ENCODE results near the gene OR6J1. TPM values are rescaled to one million over a fixed set of nuclear protein-coding genes. Genes with fewer than 3 reads are reported as not detected.

OR6J1 gene
- total RNA-seq, 2 experiments from 2014 or later: not detected

GRCh38 chr14:22613106-22613695, 31.0 kb downstream of the OR6J1 start:
- DNase-seq (no peak), ATAC-seq (ENCODE audit: low read depth) (no peak)
- peak overlapping the region; percentile 3 for H3K27ac Mint-ChIP-seq
- H3K36me3 Mint-ChIP-seq: peaks cover 12% of the 10 kb centered on the region
- no peak overlapping the region for H3K4me3 Mint-ChIP-seq
- no peaks in the 10 kb centered on the region for H3K4me1 Mint-ChIP-seq
- H3K27me3 Mint-ChIP-seq: peaks cover under 1% of the 10 kb centered on the region
- POLR2A ChIA-PET: no interaction called here
- no peaks in the 10 kb centered on the region for H3K9me3 Mint-ChIP-seq

GRCh38 chr14:22610931-22611330, 33.2 kb downstream of the OR6J1 start:
- POLR2A ChIA-PET: no interaction called here
- H3K27ac Mint-ChIP-seq: peak overlapping the region; percentile 53
- no peaks in the 10 kb centered on the region for H3K27me3 Mint-ChIP-seq
- H3K36me3 Mint-ChIP-seq: peaks cover 11% of the 10 kb centered on the region
- no peaks in the 10 kb centered on the region for H3K4me1 Mint-ChIP-seq
- DNase-seq (no peak), ATAC-seq (ENCODE audit: low read depth) (no peak)
- no peak overlapping the region for H3K4me3 Mint-ChIP-seq
- H3K9me3 Mint-ChIP-seq: no peaks in the 10 kb centered on the region

GRCh38 chr14:22607291-22607690, 36.9 kb downstream of the OR6J1 start:
- ATAC-seq (ENCODE audit: low read depth): no peak
- H3K4me3 Mint-ChIP-seq: no peak overlapping the region
- H3K27ac Mint-ChIP-seq: no peak overlapping the region
- DNase-seq: no peak
- H3K36me3 Mint-ChIP-seq: peaks cover 24% of the 10 kb centered on the region
- no peaks in the 10 kb centered on the region for H3K9me3 Mint-ChIP-seq
- H3K27me3 Mint-ChIP-seq: no peaks in the 10 kb centered on the region
- POLR2A ChIA-PET: no interaction called here
- H3K4me1 Mint-ChIP-seq: peaks cover 1% of the 10 kb centered on the region

GRCh38 chr14:22606380-22606779, 37.8 kb downstream of the OR6J1 start:
- Mint-ChIP-seq H3K36me3 (peaks cover 29% of the 10 kb centered on the region), H3K4me3 (no peak overlapping the region), H3K27ac (no peak overlapping the region), H3K4me1 (peaks cover 10% of the 10 kb centered on the region), H3K9me3 (no peaks in the 10 kb centered on the region), H3K27me3 (no peaks in the 10 kb centered on the region)
- ATAC-seq (ENCODE audit: low read depth) (no peak), DNase-seq (no peak)
- POLR2A ChIA-PET: no interaction called here

GRCh38 chr14:22602862-22603261, 41.3 kb downstream of the OR6J1 start:
- Mint-ChIP-seq H3K4me3 (no peak overlapping the region), H3K36me3 (peaks cover 20% of the 10 kb centered on the region), H3K27me3 (no peaks in the 10 kb centered on the region), H3K27ac (no peak overlapping the region), H3K9me3 (no peaks in the 10 kb centered on the region), H3K4me1 (peaks cover 28% of the 10 kb centered on the region)
- ATAC-seq (ENCODE audit: low read depth): no peak
- DNase-seq: no peak
- POLR2A ChIA-PET: no interaction called here

- no peaks in the 10 kb centered on the region for H3K27me3 Mint-ChIP-seq
- peaks cover 30% of the 10 kb centered on the region for H3K4me1 Mint-ChIP-seq
- peak overlapping the region; percentile 53 for H3K27ac Mint-ChIP-seq
- POLR2A ChIA-PET: no interaction called here
- ATAC-seq (ENCODE audit: low read depth) (no peak), DNase-seq (no peak)
- peaks cover 20% of the 10 kb centered on the region for H3K36me3 Mint-ChIP-seq
- H3K4me3 Mint-ChIP-seq: no peak overlapping the region
- H3K9me3 Mint-ChIP-seq: no peaks in the 10 kb centered on the region
Measured at GRCh38 chr14:22601996-22602395, 42.2 kb downstream of the OR6J1 start.

GRCh38 chr14:22601456-22601855, 42.7 kb downstream of the OR6J1 start:
- H3K36me3 Mint-ChIP-seq: peaks cover 20% of the 10 kb centered on the region
- ATAC-seq (ENCODE audit: low read depth): no peak

GRCh38 chr14:22600027-22600426, 44.1 kb downstream of the OR6J1 start:
- POLR2A ChIA-PET: interaction anchor here (4.4 kb wide), 1 partner anchor 11 kb away, joined by 83 read pairs; the partner anchor contains the start of gene DAD1
- Mint-ChIP-seq H3K4me1 (peaks cover 30% of the 10 kb centered on the region), H3K27ac (no peak overlapping the region), H3K4me3 (no peak overlapping the region), H3K9me3 (no peaks in the 10 kb centered on the region), H3K27me3 (no peaks in the 10 kb centered on the region), H3K36me3 (peaks cover 18% of the 10 kb centered on the region)
- DNase-seq (no peak), ATAC-seq (ENCODE audit: low read depth) (no peak)

More at GRCh38 chr14:22601456-22601855, 42.7 kb downstream of the OR6J1 start:
- H3K9me3 Mint-ChIP-seq: no peaks in the 10 kb centered on the region
- POLR2A ChIA-PET: interaction anchor here (4.4 kb wide), 1 partner anchor 12 kb away, joined by 83 read pairs; the partner anchor contains the start of gene DAD1
- no peak overlapping the region for H3K27ac Mint-ChIP-seq
- DNase-seq: no peak
- peaks cover 30% of the 10 kb centered on the region for H3K4me1 Mint-ChIP-seq
- no peak overlapping the region for H3K4me3 Mint-ChIP-seq
- H3K27me3 Mint-ChIP-seq: no peaks in the 10 kb centered on the region

GRCh38 chr14:22599349-22599748, 44.8 kb downstream of the OR6J1 start:
- H3K27ac Mint-ChIP-seq: peak overlapping the region; percentile 39
- no peaks in the 10 kb centered on the region for H3K9me3 Mint-ChIP-seq

GRCh38 chr14:22598896-22599244, 45.3 kb downstream of the OR6J1 start:
- Mint-ChIP-seq H3K36me3 (peaks cover 18% of the 10 kb centered on the region), H3K9me3 (no peaks in the 10 kb centered on the region), H3K27ac (peak overlapping the region; percentile 81), H3K4me3 (peak overlapping the region; percentile 91), H3K4me1 (peaks cover 30% of the 10 kb centered on the region), H3K27me3 (no peaks in the 10 kb centered on the region)
- DNase-seq (no peak), ATAC-seq (ENCODE audit: low read depth) (peak; percentile 51)
- POLR2A ChIA-PET: interaction anchor here (0.7 to 4.4 kb wide), 5 partner anchors 10 to 167 kb away, joined by 4 to 83 read pairs (median 9); partner anchors contain the start of genes DAD1 and OXA1L

More at GRCh38 chr14:22599349-22599748, 44.8 kb downstream of the OR6J1 start:
- Mint-ChIP-seq H3K4me3 (peak overlapping the region; percentile 91), H3K36me3 (peaks cover 18% of the 10 kb centered on the region), H3K27me3 (no peaks in the 10 kb centered on the region), H3K4me1 (peaks cover 30% of the 10 kb centered on the region)
- DNase-seq (no peak), ATAC-seq (ENCODE audit: low read depth) (no peak)
- POLR2A ChIA-PET: interaction anchor here (0.7 to 4.4 kb wide), 4 partner anchors 10 to 167 kb away, joined by 4 to 83 read pairs (median 6); partner anchors contain the start of genes DAD1 and OXA1L

- ATAC-seq (ENCODE audit: low read depth): peak; percentile 89
- peak within 1 kb of the TSS; percentile 81 for H3K27ac Mint-ChIP-seq
- POLR2A ChIA-PET: interaction anchor here (0.7 to 4.4 kb wide), 9 partner anchors 9 to 231 kb away, joined by 3 to 83 read pairs (median 4); partner anchors contain the start of genes DAD1 and OXA1L
- no peaks in the 10 kb centered on the region for H3K9me3 Mint-ChIP-seq
- DNase-seq: peak; percentile 87
- H3K4me1 Mint-ChIP-seq: peaks cover 30% of the 10 kb centered on the region
- no peaks in the 10 kb centered on the region for H3K27me3 Mint-ChIP-seq
- peaks cover 14% of the 10 kb centered on the region for H3K36me3 Mint-ChIP-seq
- H3K4me3 Mint-ChIP-seq: peak within 1 kb of the TSS; percentile 91
Measured at GRCh38 chr14:22598099-22598895, 45.9 kb downstream of the OR6J1 start, which contains the start of gene ABHD4. TSS of gene ABHD4 (plus strand) at chr14:22598300. CDS start at chr14:22598307, 7 bp downstream.

- Mint-ChIP-seq H3K4me1 (peaks cover 30% of the 10 kb centered on the region), H3K27ac (peak overlapping the region; percentile 81), H3K36me3 (peaks cover 11% of the 10 kb centered on the region), H3K9me3 (no peaks in the 10 kb centered on the region), H3K4me3 (peak overlapping the region; percentile 91), H3K27me3 (no peaks in the 10 kb centered on the region)
- DNase-seq (no peak), ATAC-seq (ENCODE audit: low read depth) (peak; percentile 19)
- POLR2A ChIA-PET: interaction anchor here (0.8 to 4.4 kb wide), 6 partner anchors 9 to 231 kb away, joined by 3 to 83 read pairs (median 6); partner anchors contain the start of gene DAD1
Measured at GRCh38 chr14:22597771-22598098, 46.4 kb downstream of the OR6J1 start.

GRCh38 chr14:22597265-22597664, 46.9 kb downstream of the OR6J1 start:
- Mint-ChIP-seq H3K27me3 (no peaks in the 10 kb centered on the region), H3K36me3 (peaks cover 7% of the 10 kb centered on the region), H3K9me3 (no peaks in the 10 kb centered on the region), H3K4me1 (peaks cover 29% of the 10 kb centered on the region), H3K27ac (no peak overlapping the region), H3K4me3 (peak overlapping the region; percentile 91)
- POLR2A ChIA-PET: interaction anchor here (0.9 to 4.4 kb wide), 4 partner anchors 8 to 41 kb away, joined by 4 to 83 read pairs (median 8); partner anchors contain the start of gene DAD1
- no peak for ATAC-seq (ENCODE audit: low read depth)
- DNase-seq: no peak

Measured in activated naive CD8-positive, alpha-beta T cell treated with anti-CD3 and anti-CD28 coated beads, Interleukin-2, amount 10 ng/mL, durations not matched to agents 7 days and 5 days (primary cell).